A549 treated with CpdA at 1 μM for 4 hours (cell line): ENCODE measurements around the gene BRD3OS. TPM values are rescaled to one million over a fixed set of nuclear protein-coding genes. Genes with fewer than 3 reads are reported as not detected.

ENCODE experiments used
- total RNA-seq: library from RNA; stranded (reverse); fragments of 200-300 nt; extraction: Qiagen RNA extraction; gene quantifications from 5 replicates; pipeline ENCODE4 v1.2.3, GENCODE V29; 2022; ENCODE audit warnings: low read depth

Gene BRD3OS
- 14.8 to 19.0 TPM (median 16.9 TPM) in 5 replicates for total RNA-seq

GRCh38 chr9:134024828-134025605, at the start of gene BRD3OS:
Gene BRD3OS (plus strand): TSS chr9:134025481. CDS start chr9:134026748, 1,267 bp downstream.

GRCh38 chr9:133991964-133992779, 33.1 kb upstream of the BRD3OS start, which contains the start of gene VAV2:
Gene VAV2 (minus strand): TSS chr9:133992324. CDS start chr9:133992278, 46 bp downstream.

GRCh38 chr9:134067904-134068743, 42.8 kb downstream of the BRD3OS start, which contains the start of gene BRD3:
Gene BRD3 (minus strand): TSS chr9:134068026. CDS start chr9:134053477, 14,549 bp downstream.

Other genes starting within 250 kb of the BRD3OS start
- gene VAV2, start 33.2 kb upstream of the BRD3OS start, total RNA-seq: 35.9 to 45.9 TPM (median 40.6 TPM) in 5 replicates
- gene BRD3, start 42.5 kb downstream of the BRD3OS start, total RNA-seq: 14.2 to 22.1 TPM (median 20.5 TPM) in 5 replicates
- gene WDR5, start 110.6 kb downstream of the BRD3OS start, total RNA-seq: 57.6 to 63.7 TPM (median 62.3 TPM) in 5 replicates
- not detected in 5 replicates for gene RNU6ATAC, start 139.1 kb downstream of the BRD3OS start, total RNA-seq